PC-3 (cell line): Measurements from ENCODE around the gene ARL9.

ENCODE experiments used
- CTCF ChIP-seq: fragments of 300-600 bp; sonication (generic); conservative IDR thresholded peaks from 2 replicates; pipeline ENCODE4 v1.5.1; 2017; ENCODE audit warnings: antibody characterized with exemption, low read depth, mild to moderate bottlenecking, low read length
- EZH2phosphoT487 ChIP-seq: fragments of 300-600 bp; sonication (generic); IDR thresholded peaks from 2 replicates; pipeline ENCODE4 v1.6.1; 2018; ENCODE audit warnings: mild to moderate bottlenecking, antibody characterized with exemption, low read length, borderline replicate concordance

GRCh38 chr4:56462157-56462556 lies 43.4 kb upstream of the ARL9 start:
- no peak for TF ChIP-seq EZH2phosphoT487
- TF ChIP-seq CTCF = no peak
